Measurements from ENCODE around the gene HTT. TPM values are rescaled to one million over a fixed set of nuclear protein-coding genes. Genes with fewer than 3 reads are reported as not detected.

Gene HTT
- total RNA-seq, 1 donor from 2014 or later = 65.2 TPM

GRCh38 chr4:3213106-3213425, 138.6 kb downstream of the HTT start:
- no peaks in the 10 kb centered on the region for H4K20me1 ChIP-seq (ENCODE audit: insufficient read depth, low read length)
- H3K9me3 Mint-ChIP-seq (ENCODE audit: unreplicated experiment) = no peaks in the 10 kb centered on the region
- H3K4me2 ChIP-seq (ENCODE audit: low read length) = no peak overlapping the region
- no peaks in the 10 kb centered on the region for H3K27me3 Mint-ChIP-seq (ENCODE audit: low read depth, unreplicated experiment)
- H3K36me3 ChIP-seq (ENCODE audit: insufficient read depth, low read length) = peaks cover 48% of the 10 kb centered on the region
- no peak overlapping the region for H3K27ac Mint-ChIP-seq (ENCODE audit: unreplicated experiment)
- no peaks in the 10 kb centered on the region for H3K79me2 ChIP-seq (ENCODE audit: insufficient read depth, low read length)
- no peaks in the 10 kb centered on the region for H3K9me3 ChIP-seq (ENCODE audit: insufficient read depth, low read depth, low read length)
- no peaks in the 10 kb centered on the region for H3K27me3 ChIP-seq (ENCODE audit: insufficient read depth, low read length)
- H3K4me1 ChIP-seq (ENCODE audit: insufficient read depth, low read length) = no peaks in the 10 kb centered on the region
- H3K4me1 Mint-ChIP-seq (ENCODE audit: low read depth, unreplicated experiment) = no peaks in the 10 kb centered on the region
- no peak overlapping the region for H3K4me3 ChIP-seq (ENCODE audit: insufficient read depth, low read depth, low read length)
- H2AFZ ChIP-seq (ENCODE audit: low read depth, low read length) = no peak overlapping the region
- no peak overlapping the region for H3K4me3 Mint-ChIP-seq (ENCODE audit: unreplicated experiment)
- peaks cover 21% of the 10 kb centered on the region for H3K36me3 Mint-ChIP-seq (ENCODE audit: low read depth, unreplicated experiment)
- FAIRE-seq (no peak), DNase-seq (ENCODE audit: low read depth) (no peak)
- TF ChIP-seq CTCF (IDR thresholded peaks at IDR 0.05; ENCODE audit: insufficient read depth, low read depth, low read length) (no peak), EZH2 (IDR thresholded peaks at IDR 0.05; ENCODE audit: insufficient read depth, low read length) (no peak)
- H3K9ac ChIP-seq (ENCODE audit: low read length) = no peak overlapping the region
- no peak overlapping the region for H3K27ac ChIP-seq (ENCODE audit: low read depth, low read length)

- no peaks in the 10 kb centered on the region for H3K4me1 Mint-ChIP-seq (ENCODE audit: low read depth, unreplicated experiment)
- Histone ChIP-seq H3K4me2 (ENCODE audit: low read length) (no peak overlapping the region), H3K9ac (ENCODE audit: low read length) (no peak overlapping the region), H3K4me1 (ENCODE audit: insufficient read depth, low read length) (no peaks in the 10 kb centered on the region), H3K9me3 (ENCODE audit: insufficient read depth, low read depth, low read length) (no peaks in the 10 kb centered on the region), H3K79me2 (ENCODE audit: insufficient read depth, low read length) (no peaks in the 10 kb centered on the region), H3K27me3 (ENCODE audit: insufficient read depth, low read length) (no peaks in the 10 kb centered on the region), H2AFZ (ENCODE audit: low read depth, low read length) (no peak overlapping the region), H4K20me1 (ENCODE audit: insufficient read depth, low read length) (no peaks in the 10 kb centered on the region), H3K27ac (ENCODE audit: low read depth, low read length) (no peak overlapping the region), H3K4me3 (ENCODE audit: insufficient read depth, low read depth, low read length) (no peak overlapping the region), H3K36me3 (ENCODE audit: insufficient read depth, low read length) (peaks cover 49% of the 10 kb centered on the region)
- TF ChIP-seq CTCF (IDR thresholded peaks at IDR 0.05; ENCODE audit: insufficient read depth, low read depth, low read length) (no peak), EZH2 (IDR thresholded peaks at IDR 0.05; ENCODE audit: insufficient read depth, low read length) (no peak)
- no peaks in the 10 kb centered on the region for H3K27me3 Mint-ChIP-seq (ENCODE audit: low read depth, unreplicated experiment)
- no peak overlapping the region for H3K27ac Mint-ChIP-seq (ENCODE audit: unreplicated experiment)
- FAIRE-seq = no peak
- no peaks in the 10 kb centered on the region for H3K9me3 Mint-ChIP-seq (ENCODE audit: unreplicated experiment)
- H3K4me3 Mint-ChIP-seq (ENCODE audit: unreplicated experiment) = no peak overlapping the region
- peaks cover 22% of the 10 kb centered on the region for H3K36me3 Mint-ChIP-seq (ENCODE audit: low read depth, unreplicated experiment)
- no peak for DNase-seq (ENCODE audit: low read depth)
These were observed 139.3 kb downstream of the HTT start for GRCh38 chr4:3213661-3214250.

GRCh38 chr4:3215256-3215655, 140.8 kb downstream of the HTT start:
- H3K79me2 ChIP-seq (ENCODE audit: insufficient read depth, low read length) = no peaks in the 10 kb centered on the region
- Mint-ChIP-seq H3K9me3 (ENCODE audit: unreplicated experiment) (no peaks in the 10 kb centered on the region), H3K27ac (ENCODE audit: unreplicated experiment) (no peak overlapping the region), H3K36me3 (ENCODE audit: low read depth, unreplicated experiment) (peaks cover 29% of the 10 kb centered on the region), H3K4me3 (ENCODE audit: unreplicated experiment) (no peak overlapping the region), H3K27me3 (ENCODE audit: low read depth, unreplicated experiment) (no peaks in the 10 kb centered on the region), H3K4me1 (ENCODE audit: low read depth, unreplicated experiment) (no peaks in the 10 kb centered on the region)
- FAIRE-seq (no peak), DNase-seq (ENCODE audit: low read depth) (no peak)
- no peak overlapping the region for H3K9ac ChIP-seq (ENCODE audit: low read length)
- H3K4me3 ChIP-seq (ENCODE audit: insufficient read depth, low read depth, low read length) = no peak overlapping the region
- no peak overlapping the region for H2AFZ ChIP-seq (ENCODE audit: low read depth, low read length)
- H3K4me1 ChIP-seq (ENCODE audit: insufficient read depth, low read length) = no peaks in the 10 kb centered on the region
- H3K27me3 ChIP-seq (ENCODE audit: insufficient read depth, low read length) = no peaks in the 10 kb centered on the region
- TF ChIP-seq EZH2 (IDR thresholded peaks at IDR 0.05; ENCODE audit: insufficient read depth, low read length) (no peak), CTCF (IDR thresholded peaks at IDR 0.05; ENCODE audit: insufficient read depth, low read depth, low read length) (no peak)
- peaks cover 40% of the 10 kb centered on the region for H3K36me3 ChIP-seq (ENCODE audit: insufficient read depth, low read length)
- no peaks in the 10 kb centered on the region for H3K9me3 ChIP-seq (ENCODE audit: insufficient read depth, low read depth, low read length)
- H4K20me1 ChIP-seq (ENCODE audit: insufficient read depth, low read length) = no peaks in the 10 kb centered on the region
- no peak overlapping the region for H3K27ac ChIP-seq (ENCODE audit: low read depth, low read length)
- H3K4me2 ChIP-seq (ENCODE audit: low read length) = no peak overlapping the region

Measured in astrocyte (in vitro differentiated cells and primary cell).